ENCODE data around the gene ALDOB.

The ALDOB gene

GRCh38 chr9:101418518-101419430, 16.8 kb downstream of the ALDOB start:
- TF ChIP-seq REST (IDR thresholded peaks at IDR 0.05; ENCODE audit: insufficient read depth in 1 of 2, low read depth in 2 of 2, low read length in 2 of 2) (no peak), SIN3A (IDR thresholded peaks at IDR 0.05; ENCODE audit: borderline replicate concordance, insufficient read depth, low read length) (no peak), TAF1 (IDR thresholded peaks at IDR 0.05; ENCODE audit: borderline replicate concordance, insufficient read depth, low read length) (no peak), FOXP2 (optimal IDR thresholded peaks at IDR 0.05; ENCODE audit: borderline replicate concordance, extremely low read depth, extremely low read length, insufficient read depth) (no peak), POLR2AphosphoS5 (IDR thresholded peaks at IDR 0.05; ENCODE audit: low read depth, low read length) (no peak)

- TF ChIP-seq TAF1 (IDR thresholded peaks at IDR 0.05; ENCODE audit: borderline replicate concordance, insufficient read depth, low read length) (no peak), SIN3A (IDR thresholded peaks at IDR 0.05; ENCODE audit: borderline replicate concordance, insufficient read depth, low read length) (no peak), REST (IDR thresholded peaks at IDR 0.05; ENCODE audit: insufficient read depth in 1 of 2, low read depth in 2 of 2, low read length in 2 of 2) (no peak), POLR2AphosphoS5 (IDR thresholded peaks at IDR 0.05; ENCODE audit: low read depth, low read length) (no peak), FOXP2 (optimal IDR thresholded peaks at IDR 0.05; ENCODE audit: borderline replicate concordance, extremely low read depth, extremely low read length, insufficient read depth) (no peak)
These were observed 17.6 kb downstream of the ALDOB start for GRCh38 chr9:101417977-101418376.

- TF ChIP-seq POLR2AphosphoS5 (IDR thresholded peaks at IDR 0.05; ENCODE audit: low read depth, low read length): no peak
- TF ChIP-seq REST (IDR thresholded peaks at IDR 0.05; ENCODE audit: insufficient read depth in 1 of 2, low read depth in 2 of 2, low read length in 2 of 2): no peak
- no peak for TF ChIP-seq TAF1 (IDR thresholded peaks at IDR 0.05; ENCODE audit: borderline replicate concordance, insufficient read depth, low read length)
- TF ChIP-seq FOXP2 (optimal IDR thresholded peaks at IDR 0.05; ENCODE audit: borderline replicate concordance, extremely low read depth, extremely low read length, insufficient read depth): no peak
- no peak for TF ChIP-seq SIN3A (IDR thresholded peaks at IDR 0.05; ENCODE audit: borderline replicate concordance, insufficient read depth, low read length)
These were observed 18.2 kb downstream of the ALDOB start for GRCh38 chr9:101417389-101417788.

- TF ChIP-seq REST (IDR thresholded peaks at IDR 0.05; ENCODE audit: insufficient read depth in 1 of 2, low read depth in 2 of 2, low read length in 2 of 2) (no peak), POLR2AphosphoS5 (IDR thresholded peaks at IDR 0.05; ENCODE audit: low read depth, low read length) (no peak), FOXP2 (optimal IDR thresholded peaks at IDR 0.05; ENCODE audit: borderline replicate concordance, extremely low read depth, extremely low read length, insufficient read depth) (no peak), SIN3A (IDR thresholded peaks at IDR 0.05; ENCODE audit: borderline replicate concordance, insufficient read depth, low read length) (no peak), TAF1 (IDR thresholded peaks at IDR 0.05; ENCODE audit: borderline replicate concordance, insufficient read depth, low read length) (no peak)
These were observed 20.0 kb downstream of the ALDOB start for GRCh38 chr9:101415578-101415977.
